ENCODE measurements around the gene CCT6B.

Gene CCT6B

GRCh38 chr17:34993031-34993430 lies 31.8 kb upstream of the CCT6B start:
- DNase-seq (ENCODE audit: extremely low spot score) = no peak
- no peak for TF ChIP-seq ELF4 (IDR thresholded peaks at IDR 0.05)
- no peak for TF ChIP-seq SUZ12 (IDR thresholded peaks at IDR 0.05)
- no peak for TF ChIP-seq FOXM1 (IDR thresholded peaks at IDR 0.05; ENCODE audit: borderline replicate concordance)
- no peak for TF ChIP-seq FOXK2 (IDR thresholded peaks at IDR 0.05)
- no peak for TF ChIP-seq CTBP1 (IDR thresholded peaks at IDR 0.05; ENCODE audit: borderline replicate concordance)
- no peak for TF ChIP-seq SP1 (IDR thresholded peaks at IDR 0.05)
- no peak for TF ChIP-seq TARDBP (IDR thresholded peaks at IDR 0.05)
- no peak for TF ChIP-seq LEF1 (IDR thresholded peaks at IDR 0.05; ENCODE audit: borderline replicate concordance)
- TF ChIP-seq L3MBTL2 (conservative IDR thresholded peaks at IDR 0.05) = no peak
- TF ChIP-seq BHLHE40 (IDR thresholded peaks at IDR 0.05; ENCODE audit: borderline replicate concordance) = no peak
- no peak for TF ChIP-seq FOXA1 (IDR thresholded peaks at IDR 0.05)
- ChIA-PET CTCF (no interaction called here), POLR2A (interaction anchor here (1.0 kb wide), 1 partner anchor 9 kb away, joined by 3 read pairs; no protein-coding TSS in a partner anchor)

- ChIA-PET CTCF (no interaction called here), POLR2A (interaction anchor here (2.8 kb wide), 1 partner anchor 11 kb away, joined by 21 read pairs; the partner anchor contains the start of gene LIG3)
Measured at GRCh38 chr17:34991606-34992005, 30.3 kb upstream of the CCT6B start.

GRCh38 chr17:34990921-34991365 lies 29.7 kb upstream of the CCT6B start:
- ChIA-PET CTCF (interaction anchor here (0.6 kb wide), 1 partner anchor 584 kb away, joined by 4 read pairs; no protein-coding TSS in a partner anchor), POLR2A (interaction anchor here (1.2 to 2.8 kb wide), 2 partner anchors 10 to 56 kb away, joined by 4 to 21 read pairs; partner anchors contain the start of gene LIG3)
- DNase-seq (ENCODE audit: extremely low spot score) = no peak
- TF ChIP-seq FOXA1 (IDR thresholded peaks at IDR 0.05) = no peak
- TF ChIP-seq FOXM1 (IDR thresholded peaks at IDR 0.05; ENCODE audit: borderline replicate concordance) = no peak

More at GRCh38 chr17:34991606-34992005, 30.3 kb upstream of the CCT6B start:
- TF ChIP-seq SUZ12 (IDR thresholded peaks at IDR 0.05) (no peak), SP1 (IDR thresholded peaks at IDR 0.05) (no peak), L3MBTL2 (conservative IDR thresholded peaks at IDR 0.05) (no peak), ELF4 (IDR thresholded peaks at IDR 0.05) (no peak), BHLHE40 (IDR thresholded peaks at IDR 0.05; ENCODE audit: borderline replicate concordance) (no peak), FOXA1 (IDR thresholded peaks at IDR 0.05) (no peak), ZNF384 (IDR thresholded peaks at IDR 0.05) (no peak), HDGF (IDR thresholded peaks at IDR 0.05; ENCODE audit: borderline replicate concordance) (no peak), NFRKB (IDR thresholded peaks at IDR 0.05) (no peak), FOXK2 (IDR thresholded peaks at IDR 0.05) (no peak), TARDBP (IDR thresholded peaks at IDR 0.05) (no peak), ARNT (IDR thresholded peaks at IDR 0.05) (no peak), PKNOX1 (IDR thresholded peaks at IDR 0.05) (no peak)
- no peak for DNase-seq (ENCODE audit: extremely low spot score)

- CTCF ChIA-PET = interaction anchor here (0.7 kb wide), 1 partner anchor 105 kb away, joined by 3 read pairs; no protein-coding TSS in a partner anchor
- TF ChIP-seq HDGF (IDR thresholded peaks at IDR 0.05; ENCODE audit: borderline replicate concordance) (no peak), ARNT (IDR thresholded peaks at IDR 0.05) (no peak), LEF1 (IDR thresholded peaks at IDR 0.05; ENCODE audit: borderline replicate concordance) (no peak), TARDBP (IDR thresholded peaks at IDR 0.05) (no peak), SP1 (IDR thresholded peaks at IDR 0.05) (no peak), SUZ12 (IDR thresholded peaks at IDR 0.05) (no peak), FOXM1 (IDR thresholded peaks at IDR 0.05; ENCODE audit: borderline replicate concordance) (no peak), ELF4 (IDR thresholded peaks at IDR 0.05) (no peak), NFRKB (IDR thresholded peaks at IDR 0.05) (no peak), BHLHE40 (IDR thresholded peaks at IDR 0.05; ENCODE audit: borderline replicate concordance) (no peak)
- no peak for DNase-seq (ENCODE audit: extremely low spot score)
- POLR2A ChIA-PET = interaction anchor here (2.8 kb wide), 1 partner anchor 9 kb away, joined by 21 read pairs; the partner anchor contains the start of gene LIG3
Measured at GRCh38 chr17:34989473-34989872, 28.2 kb upstream of the CCT6B start.

GRCh38 chr17:34988644-34989043 lies 27.4 kb upstream of the CCT6B start:
- TF ChIP-seq ZNF384 (IDR thresholded peaks at IDR 0.05) (no peak), FOXM1 (IDR thresholded peaks at IDR 0.05; ENCODE audit: borderline replicate concordance) (no peak), TARDBP (IDR thresholded peaks at IDR 0.05) (no peak), SUZ12 (IDR thresholded peaks at IDR 0.05) (no peak)
- POLR2A ChIA-PET = no interaction called here
- CTCF ChIA-PET = no interaction called here
- no peak for DNase-seq (ENCODE audit: extremely low spot score)

- CTCF ChIA-PET = interaction anchor here (1.1 to 1.4 kb wide), 2 partner anchors 10 to 445 kb away, joined by 3 read pairs; no protein-coding TSS in a partner anchor
- POLR2A ChIA-PET = interaction anchor here (1.4 kb wide), 1 partner anchor 26 kb away, joined by 4 read pairs; the partner anchor contains the start of genes CCT6B and ZNF830
- TF ChIP-seq SP1 (IDR thresholded peaks at IDR 0.05) (no peak), HDGF (IDR thresholded peaks at IDR 0.05; ENCODE audit: borderline replicate concordance) (no peak), FOXA1 (IDR thresholded peaks at IDR 0.05) (no peak), L3MBTL2 (conservative IDR thresholded peaks at IDR 0.05) (no peak), TARDBP (IDR thresholded peaks at IDR 0.05) (no peak), CTBP1 (IDR thresholded peaks at IDR 0.05; ENCODE audit: borderline replicate concordance) (no peak), FOXM1 (IDR thresholded peaks at IDR 0.05; ENCODE audit: borderline replicate concordance) (no peak), ELF4 (IDR thresholded peaks at IDR 0.05) (no peak), ZNF384 (IDR thresholded peaks at IDR 0.05) (no peak), FOXK2 (IDR thresholded peaks at IDR 0.05) (no peak), LEF1 (IDR thresholded peaks at IDR 0.05; ENCODE audit: borderline replicate concordance) (no peak)
Measured at GRCh38 chr17:34987232-34987631, 26.0 kb upstream of the CCT6B start.

GRCh38 chr17:34981538-34982241 lies 20.4 kb upstream of the CCT6B start:
- POLR2A ChIA-PET = interaction anchor here (0.7 to 3.8 kb wide), 7 partner anchors 9 to 392 kb away, joined by 3 to 21 read pairs (median 4); partner anchors contain the start of genes CCT6B, RAD51D, SLFN11 and ZNF830
- peak; percentile 53 for DNase-seq (ENCODE audit: extremely low spot score)
- TF ChIP-seq FOXA1 (IDR thresholded peaks at IDR 0.05) (no peak), FOXM1 (IDR thresholded peaks at IDR 0.05; ENCODE audit: borderline replicate concordance) (no peak), L3MBTL2 (conservative IDR thresholded peaks at IDR 0.05) (no peak), BHLHE40 (IDR thresholded peaks at IDR 0.05; ENCODE audit: borderline replicate concordance) (0 out of 2 replicates have a peak, but pooled peaks have one; percentile 31), ELF4 (IDR thresholded peaks at IDR 0.05) (no peak), LEF1 (IDR thresholded peaks at IDR 0.05; ENCODE audit: borderline replicate concordance) (peak; percentile 16; the same call in 1 of the 2 replicates), HDGF (IDR thresholded peaks at IDR 0.05; ENCODE audit: borderline replicate concordance) (no peak), ZNF384 (IDR thresholded peaks at IDR 0.05) (no peak), PKNOX1 (IDR thresholded peaks at IDR 0.05) (peak; percentile 95), SUZ12 (IDR thresholded peaks at IDR 0.05) (no peak), SP1 (IDR thresholded peaks at IDR 0.05) (no peak), ARNT (IDR thresholded peaks at IDR 0.05) (peak; percentile 90), FOXK2 (IDR thresholded peaks at IDR 0.05) (0 out of 2 replicates have a peak, but pooled peaks have one; percentile 40), CTBP1 (IDR thresholded peaks at IDR 0.05; ENCODE audit: borderline replicate concordance) (peak; percentile 98), TARDBP (IDR thresholded peaks at IDR 0.05) (no peak), NFRKB (IDR thresholded peaks at IDR 0.05) (no peak)
- CTCF ChIA-PET = interaction anchor here (1.1 to 1.3 kb wide), 3 partner anchors 15 to 108 kb away, joined by 3 read pairs; no protein-coding TSS in a partner anchor

More at GRCh38 chr17:34987232-34987631, 26.0 kb upstream of the CCT6B start:
- no peak for DNase-seq (ENCODE audit: extremely low spot score)
